Naive thymus-derived CD4-positive, alpha-beta T cell (primary cell): ENCODE data around the gene XKR7. TPM values are rescaled to one million over a fixed set of nuclear protein-coding genes. Genes with fewer than 3 reads are reported as not detected.

Experiments
- ATAC-seq: fragments of 150-1000 bp; cut with Tn5 transposase; 2 replicates; pipeline ENCODE4 v1.10.0; 2021; ENCODE audit warnings: mild to moderate bottlenecking, moderate library complexity
- CTCF ChIA-PET: fragments of 350-600 bp; sonication (Branson Sonifier 250); formaldehyde crosslinking; loops from one replicate; lab custom pipeline; 2021; ENCODE audit warnings: antibody characterized with exemption; lab: Charles Lee
- POLR2A ChIA-PET: fragments of 350-600 bp; sonication (Branson Sonifier 250); formaldehyde crosslinking; loops from one replicate; lab custom pipeline; 2021; ENCODE audit warnings: antibody characterized with exemption, inconsistent platforms; lab: Charles Lee
- DNase-seq, 9 donors: peaks; one replicate each; pipeline versions ENCODE4 v3.0.0 to v3.0.0-alpha.2; 2020 to 2022; ENCODE audit warnings: mixed read lengths in 1 of 9
- H3K27ac ChIP-seq: one replicate; pipeline ENCODE4 v1.7.0; 2013; ENCODE audit warnings: mild to moderate bottlenecking, low read depth, low read length, moderate library complexity
- H3K27me3 ChIP-seq, 2 donors: one replicate each; pipeline ENCODE4 v1.7.0; 2013; ENCODE audit warnings: low read length in 2 of 2, mild to moderate bottlenecking in 2 of 2, moderate library complexity in 2 of 2; ENCODE audit not compliant: control insufficient read depth in 2 of 2, insufficient read depth in 2 of 2
- H3K36me3 ChIP-seq, 3 experiments: 1 replicate in 2 of 3; 2 replicates in 1 of 3; pipeline ENCODE4 v1.7.0; 2013; ENCODE audit warnings: low read length in 3 of 3, mild to moderate bottlenecking in 3 of 3, moderate library complexity in 1 of 3; ENCODE audit not compliant: insufficient read depth in 3 of 3, control insufficient read depth in 2 of 3
- H3K4me1 ChIP-seq, 2 donors: one replicate each; pipeline ENCODE4 v1.7.0; 2013; ENCODE audit warnings: low read length in 2 of 2, mild to moderate bottlenecking in 2 of 2, moderate library complexity in 1 of 2; ENCODE audit not compliant: control insufficient read depth in 2 of 2, insufficient read depth in 2 of 2
- H3K4me3 ChIP-seq: 2 replicates; pipeline ENCODE4 v1.7.0; 2013; ENCODE audit warnings: mild to moderate bottlenecking, low read length
- H3K9me3 ChIP-seq, 3 experiments: 1 replicate in 2 of 3; 2 replicates in 1 of 3; pipeline ENCODE4 v1.7.0; 2013; ENCODE audit warnings: low read length in 3 of 3; ENCODE audit not compliant: control insufficient read depth in 2 of 3
- H3K27ac Mint-ChIP-seq, 9 donors: one replicate each; pipeline ENCODE4 v1.8.0; 2020 to 2022; ENCODE audit warnings: mixed read lengths in 9 of 9, mild to moderate bottlenecking in 8 of 9, moderate library complexity in 5 of 9, inconsistent platforms in 2 of 9
- H3K27me3 Mint-ChIP-seq, 5 donors: one replicate each; pipeline ENCODE4 v1.8.0; 2021 to 2022; ENCODE audit warnings: mixed read lengths in 5 of 5, mild to moderate bottlenecking in 1 of 5
- H3K36me3 Mint-ChIP-seq, 5 donors: one replicate each; pipeline ENCODE4 v1.8.0; 2020 to 2022; ENCODE audit warnings: mixed read lengths in 5 of 5, mild to moderate bottlenecking in 3 of 5, inconsistent platforms in 1 of 5
- H3K4me1 Mint-ChIP-seq, 7 donors: one replicate each; pipeline ENCODE4 v1.8.0; 2020 to 2022; ENCODE audit warnings: mixed read lengths in 7 of 7, mild to moderate bottlenecking in 3 of 7, inconsistent platforms in 1 of 7
- H3K4me3 Mint-ChIP-seq, 10 donors: one replicate each; pipeline ENCODE4 v1.8.0; 2020 to 2022; ENCODE audit warnings: mild to moderate bottlenecking in 10 of 10, mixed read lengths in 10 of 10, moderate library complexity in 6 of 10, inconsistent platforms in 2 of 10
- H3K9me3 Mint-ChIP-seq, 11 donors: one replicate each; pipeline ENCODE4 v1.8.0; 2020 to 2022; ENCODE audit warnings: mixed read lengths in 11 of 11, mild to moderate bottlenecking in 4 of 11, inconsistent platforms in 1 of 11, moderate library complexity in 1 of 11
- intact Hi-C, 2 donors: fragments of 100-400 bp; cut with micrococcal nuclease; formaldehyde crosslinking; loops; one replicate each; pipeline ENCODE4 v1.15.1; 2023
- polyA plus RNA-seq, 2 donors: library from polyadenylated mRNA; unstranded; fragments of 300-500 nt; fragmentation: Illumina TruSeq; gene quantifications; one replicate each; pipeline ENCODE4 v1.2.3, GENCODE V29; 2021
- total RNA-seq, 6 experiments: library from RNA in 5 of 6; stranded (reverse) in 5 of 6; gene quantifications; 1 replicate in 5 of 6; 2 replicates in 1 of 6; pipeline ENCODE4 v1.2.3 and lab custom pipeline; 2021 to 2026

The XKR7 gene
- total and polyA plus RNA-seq, 7 experiments from 2014 or later: 0.05 TPM; not detected in 6

- Mint-ChIP-seq H3K4me3 (no peak overlapping the region), H3K36me3 (no peaks in the 10 kb centered on the region), H3K27me3 (peaks cover 38 to 71% (median 62%) of the 10 kb centered on the region in 5 donors), H3K9me3 (no peaks in the 10 kb centered on the region), H3K27ac (no peak overlapping the region), H3K4me1 (peaks cover 0 to 10% (median 0%) of the 10 kb centered on the region in 7 donors)
- H3K36me3 ChIP-seq: no peaks in the 10 kb centered on the region
- CTCF ChIA-PET: no interaction called here
- H3K27ac ChIP-seq: no peak overlapping the region
- no peak for DNase-seq
- intact Hi-C loops: no loop called here
- H3K27me3 ChIP-seq: no peaks in the 10 kb centered on the region
- no peaks in the 10 kb centered on the region for H3K9me3 ChIP-seq
- H3K4me3 ChIP-seq: no peak overlapping the region
- POLR2A ChIA-PET: no interaction called here
- ATAC-seq: no peak
- no peaks in the 10 kb centered on the region for H3K4me1 ChIP-seq
These were observed 70.0 kb downstream of the XKR7 start for GRCh38 chr20:32037929-32038328.

GRCh38 chr20:32040142-32040953 is 72.4 kb downstream of the XKR7 start:
- no peak overlapping the region for H3K27ac Mint-ChIP-seq
- no peaks in the 10 kb centered on the region for H3K27me3 ChIP-seq
- ATAC-seq (peak; percentile 86), DNase-seq (no peak)
- H3K4me3 Mint-ChIP-seq: no peak overlapping the region
- no peak overlapping the region for H3K27ac ChIP-seq
- H3K36me3 Mint-ChIP-seq: no peaks in the 10 kb centered on the region
- intact Hi-C loops: no loop called here
- peaks cover 0 to 7% (median 0%) of the 10 kb centered on the region in 7 donors for H3K4me1 Mint-ChIP-seq
- ChIA-PET CTCF (no interaction called here), POLR2A (no interaction called here)
- H3K9me3 Mint-ChIP-seq: no peaks in the 10 kb centered on the region
- H3K4me3 ChIP-seq: no peak overlapping the region
- H3K27me3 Mint-ChIP-seq: peaks cover 48 to 63% (median 59%) of the 10 kb centered on the region in 5 donors
- no peaks in the 10 kb centered on the region for H3K9me3 ChIP-seq
- H3K36me3 ChIP-seq: no peaks in the 10 kb centered on the region
- no peaks in the 10 kb centered on the region for H3K4me1 ChIP-seq

GRCh38 chr20:32045999-32046398 is 78.0 kb downstream of the XKR7 start:
- H3K36me3 ChIP-seq: no peaks in the 10 kb centered on the region
- H3K27ac Mint-ChIP-seq: no peak overlapping the region
- intact Hi-C loops: no loop called here
- peaks cover 0 to 2% (median 0%) of the 10 kb centered on the region in 11 donors for H3K9me3 Mint-ChIP-seq
- POLR2A ChIA-PET: no interaction called here
- no peaks in the 10 kb centered on the region for H3K4me1 ChIP-seq
- H3K27me3 Mint-ChIP-seq: peaks cover 51 to 68% (median 53%) of the 10 kb centered on the region in 5 donors
- peaks cover 0 to 5% (median 0%) of the 10 kb centered on the region in 5 donors for H3K36me3 Mint-ChIP-seq
- CTCF ChIA-PET: no interaction called here
- H3K27ac ChIP-seq: no peak overlapping the region
- no peak for ATAC-seq
- H3K4me1 Mint-ChIP-seq: peaks cover 0 to 5% (median 4%) of the 10 kb centered on the region in 7 donors
- no peaks in the 10 kb centered on the region for H3K9me3 ChIP-seq
- H3K4me3 Mint-ChIP-seq: no peak overlapping the region
- no peak for DNase-seq
- H3K4me3 ChIP-seq: no peak overlapping the region
- H3K27me3 ChIP-seq: no peaks in the 10 kb centered on the region

- peaks cover 0 to 10% (median 0%) of the 10 kb centered on the region in 5 donors for H3K36me3 Mint-ChIP-seq
- no peak for ATAC-seq
- H3K27ac Mint-ChIP-seq: no peak overlapping the region
- H3K4me3 ChIP-seq: no peak overlapping the region
- POLR2A ChIA-PET: no interaction called here
- intact Hi-C loops: no loop called here
- no peak for DNase-seq
- H3K27ac ChIP-seq: no peak overlapping the region
- peaks cover 7 to 18% of the 10 kb centered on the region in 2 donors for H3K4me1 ChIP-seq
- CTCF ChIA-PET: no interaction called here
- H3K4me3 Mint-ChIP-seq: peak overlapping the region in 3 of 10 donors; percentile 7 to 83 (median 67)
- no peaks in the 10 kb centered on the region for H3K9me3 ChIP-seq
- peaks cover 11 to 22% (median 16%) of the 10 kb centered on the region in 7 donors for H3K4me1 Mint-ChIP-seq
- H3K36me3 ChIP-seq: no peaks in the 10 kb centered on the region
- peaks cover 0 to 2% (median 0%) of the 10 kb centered on the region in 11 donors for H3K9me3 Mint-ChIP-seq
- H3K27me3 Mint-ChIP-seq: peaks cover 58 to 76% (median 69%) of the 10 kb centered on the region in 5 donors
- H3K27me3 ChIP-seq: peaks cover 8 to 13% of the 10 kb centered on the region in 2 donors
These were observed 82.4 kb downstream of the XKR7 start for GRCh38 chr20:32050324-32050841.

- Histone ChIP-seq H3K4me3 (no peak overlapping the region), H3K36me3 (no peaks in the 10 kb centered on the region), H3K27ac (no peak overlapping the region), H3K4me1 (peaks cover 7 to 18% of the 10 kb centered on the region in 2 donors), H3K9me3 (no peaks in the 10 kb centered on the region), H3K27me3 (peaks cover 8 to 13% of the 10 kb centered on the region in 2 donors)
- Mint-ChIP-seq H3K27ac (no peak overlapping the region), H3K9me3 (peaks cover 0 to 4% (median 0%) of the 10 kb centered on the region in 11 donors), H3K4me1 (peaks cover 11 to 22% (median 16%) of the 10 kb centered on the region in 7 donors), H3K27me3 (peaks cover 58 to 72% (median 65%) of the 10 kb centered on the region in 5 donors), H3K4me3 (peak overlapping the region in 9 of 10 donors; percentile 46 to 83 (median 67)), H3K36me3 (peaks cover 0 to 9% (median 0%) of the 10 kb centered on the region in 5 donors)
- DNase-seq (no peak), ATAC-seq (peak; percentile 58)
- ChIA-PET POLR2A (no interaction called here), CTCF (no interaction called here)
- intact Hi-C loops: no loop called here
These were observed 83.1 kb downstream of the XKR7 start for GRCh38 chr20:32050851-32051556.

- POLR2A ChIA-PET: no interaction called here
- Histone ChIP-seq H3K4me3 (no peak overlapping the region), H3K9me3 (no peaks in the 10 kb centered on the region), H3K36me3 (no peaks in the 10 kb centered on the region), H3K27me3 (peaks cover 8 to 13% of the 10 kb centered on the region in 2 donors), H3K4me1 (peaks cover 7 to 18% of the 10 kb centered on the region in 2 donors), H3K27ac (no peak overlapping the region)
- peaks cover 0 to 4% (median 0%) of the 10 kb centered on the region in 11 donors for H3K9me3 Mint-ChIP-seq
- no peak overlapping the region for H3K27ac Mint-ChIP-seq
- ATAC-seq (no peak), DNase-seq (no peak)
- intact Hi-C loops: no loop called here
- H3K4me3 Mint-ChIP-seq: peak overlapping the region; percentile 46 to 83 (median 68)
- CTCF ChIA-PET: no interaction called here
- peaks cover 11 to 22% (median 16%) of the 10 kb centered on the region in 7 donors for H3K4me1 Mint-ChIP-seq
- H3K36me3 Mint-ChIP-seq: peaks cover 0 to 5% (median 0%) of the 10 kb centered on the region in 5 donors
- peaks cover 56 to 67% (median 60%) of the 10 kb centered on the region in 5 donors for H3K27me3 Mint-ChIP-seq
These were observed 83.8 kb downstream of the XKR7 start for GRCh38 chr20:32051720-32052089.
